ENCODE results near the gene RPL18.

DNA sequence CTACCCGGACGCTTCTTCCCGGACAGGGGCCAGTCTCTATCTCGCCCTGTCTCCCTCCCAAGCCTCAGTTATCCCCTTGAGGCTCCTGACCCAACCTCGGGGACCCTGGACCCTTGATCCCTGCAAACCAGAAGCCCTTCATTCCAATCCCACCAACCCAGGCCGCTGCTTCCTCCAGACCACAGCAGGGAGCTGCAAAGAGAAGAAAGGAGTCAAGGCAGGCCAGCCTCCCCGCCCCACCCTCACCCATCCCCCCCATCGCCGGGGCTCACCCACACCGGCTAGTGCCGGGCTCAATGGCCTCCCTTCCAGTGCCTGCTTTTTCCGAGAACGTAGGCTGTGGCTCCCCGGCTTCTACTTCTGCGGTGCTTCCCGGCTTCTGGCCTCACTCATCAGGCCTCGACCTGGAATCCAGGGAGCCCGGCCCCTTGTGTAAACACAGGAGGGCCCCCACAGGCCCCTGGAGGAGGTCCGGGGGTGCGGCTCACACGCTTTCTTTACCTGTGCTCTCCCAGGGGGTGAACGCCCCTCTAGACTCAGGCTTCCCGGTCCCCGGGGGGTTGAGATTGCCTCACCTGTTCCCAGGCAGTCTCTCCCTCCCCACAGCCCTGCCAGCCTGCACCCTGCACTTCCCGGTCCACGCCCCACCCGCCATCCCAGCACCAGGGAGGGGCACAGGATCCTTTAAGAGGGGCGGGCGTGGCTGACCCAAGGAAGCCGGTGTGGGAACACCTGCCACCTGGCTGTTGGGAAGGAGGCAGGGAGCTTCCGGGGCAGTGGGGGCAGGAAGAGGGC lies 4.3 kb downstream of the RPL18 start, which contains the start of gene FAM83E:
- TF ChIP-seq, protein P1, sequence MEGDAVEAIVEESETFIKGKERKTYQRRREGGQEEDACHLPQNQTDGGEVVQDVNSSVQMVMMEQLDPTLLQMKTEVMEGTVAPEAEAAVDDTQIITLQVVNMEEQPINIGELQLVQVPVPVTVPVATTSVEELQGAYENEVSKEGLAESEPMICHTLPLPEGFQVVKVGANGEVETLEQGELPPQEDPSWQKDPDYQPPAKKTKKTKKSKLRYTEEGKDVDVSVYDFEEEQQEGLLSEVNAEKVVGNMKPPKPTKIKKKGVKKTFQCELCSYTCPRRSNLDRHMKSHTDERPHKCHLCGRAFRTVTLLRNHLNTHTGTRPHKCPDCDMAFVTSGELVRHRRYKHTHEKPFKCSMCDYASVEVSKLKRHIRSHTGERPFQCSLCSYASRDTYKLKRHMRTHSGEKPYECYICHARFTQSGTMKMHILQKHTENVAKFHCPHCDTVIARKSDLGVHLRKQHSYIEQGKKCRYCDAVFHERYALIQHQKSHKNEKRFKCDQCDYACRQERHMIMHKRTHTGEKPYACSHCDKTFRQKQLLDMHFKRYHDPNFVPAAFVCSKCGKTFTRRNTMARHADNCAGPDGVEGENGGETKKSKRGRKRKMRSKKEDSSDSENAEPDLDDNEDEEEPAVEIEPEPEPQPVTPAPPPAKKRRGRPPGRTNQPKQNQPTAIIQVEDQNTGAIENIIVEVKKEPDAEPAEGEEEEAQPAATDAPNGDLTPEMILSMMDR (conservative IDR thresholded peaks at IDR 0.05; ENCODE audit: low read length) = no peak
- no peak for TF ChIP-seq EZH2phosphoT487 (IDR thresholded peaks at IDR 0.05; ENCODE audit: borderline replicate concordance)
